Aorta (tissue), 5 donors: ENCODE results near the gene SLC17A8. TPM values are rescaled to one million over a fixed set of nuclear protein-coding genes. Genes with fewer than 3 reads are reported as not detected.
"Not testable (repeated sequence)": the region's sequence is repeated elsewhere in the genome, so short reads cannot be mapped to it uniquely, and the experiment has no call there.

Experiments
- ATAC-seq: fragments of 200-7000 bp; cut with Tn5 transposase; one replicate; pipeline ENCODE4 v1.9.1; 2022; ENCODE audit warnings: moderate library complexity; ENCODE audit not compliant: low FRiP score
- DNase-seq, 2 donors: peaks; one replicate each; pipeline ENCODE4 v3.0.0-alpha.2; 2020
- H3K27ac ChIP-seq, 2 donors: one replicate each; pipeline ENCODE4 v1.5.1; 2013; ENCODE audit warnings: low read length in 2 of 2, mild to moderate bottlenecking in 2 of 2, moderate library complexity in 2 of 2, control low read depth in 1 of 2, inconsistent platforms in 1 of 2, low read depth in 1 of 2
- H3K27me3 ChIP-seq, 2 donors: one replicate each; pipeline ENCODE4 v1.6.1; 2013; ENCODE audit warnings: control low read depth in 1 of 2, low read length in 1 of 2, mild to moderate bottlenecking in 1 of 2, moderate library complexity in 1 of 2; ENCODE audit not compliant: insufficient read depth in 2 of 2, control insufficient read depth in 1 of 2
- H3K36me3 ChIP-seq, 2 donors: one replicate each; pipeline ENCODE4 v1.6.1; 2013; ENCODE audit warnings: control low read depth in 1 of 2, low read length in 1 of 2, mild to moderate bottlenecking in 1 of 2; ENCODE audit not compliant: insufficient read depth in 2 of 2, control insufficient read depth in 1 of 2
- H3K4me1 ChIP-seq, 2 donors: one replicate each; pipeline ENCODE4 v1.6.1; 2013; ENCODE audit warnings: low read length in 2 of 2, control low read depth in 1 of 2, mild to moderate bottlenecking in 1 of 2, moderate library complexity in 1 of 2; ENCODE audit not compliant: insufficient read depth in 2 of 2, control insufficient read depth in 1 of 2
- H3K4me3 ChIP-seq, 2 donors: one replicate each; pipeline ENCODE4 v1.5.1; 2013; ENCODE audit warnings: low read length in 2 of 2, control low read depth in 1 of 2, mild to moderate bottlenecking in 1 of 2
- H3K9me3 ChIP-seq: one replicate; pipeline ENCODE4 v1.6.1; 2013; ENCODE audit warnings: mild to moderate bottlenecking, low read length; ENCODE audit not compliant: control insufficient read depth
- WGBS, 2 donors: extraction: QIAGEN DNeasy Blood & Tissue Kit; methylation state at CpG; one replicate each; pipeline ENCODE4 v1.1.7; 2013; 5-methylcytosine and 5-hydroxymethylcytosine counted together
- intact Hi-C, 2 donors: fragments of 100-400 bp; cut with DNase I; formaldehyde crosslinking; loops; one replicate each; pipeline versions ENCODE4 v1.14.2 to v1.15.0; 2022
- polyA plus RNA-seq, 2 donors: library from polyadenylated mRNA; stranded (reverse); fragments of 200-250 nt; gene quantifications; one replicate each; pipeline ENCODE4 v1.2.3, GENCODE V29; 2013
- total RNA-seq, 2 donors: library from RNA; stranded (reverse); fragmentation: NEBNext Ultra II Directional; extraction: Animal tissue kit (Norgen Biotek cat#: 25700); gene quantifications; one replicate each; pipeline ENCODE4 v1.2.1, GENCODE V29; 2021
- donor health status: healthy with polysubstance abuse.
- donor health status: Bipolar disorder and iron deficiency.
- donor health status: DM: no; HTN: no; CAD: no.
- donor health status: DM: no; HTN: no; CAD: no.
- donor health status: DM: yes; HTN: yes; CAD: no.

Gene SLC17A8
- total and polyA plus RNA-seq, 4 donors: not detected

GRCh38 chr12:100337299-100337698, 19.6 kb upstream of the SLC17A8 start:
- WGBS, 2 donors: 86 to 88% methylated on average over 3 of the region's 3 CpGs
- H3K27ac ChIP-seq: no peak overlapping the region
- H3K9me3 ChIP-seq: no peaks in the 10 kb centered on the region
- no peak for DNase-seq
- H3K4me3 ChIP-seq: no peak overlapping the region
- no peaks in the 10 kb centered on the region for H3K27me3 ChIP-seq
- H3K36me3 ChIP-seq: peaks cover 1 to 4% of the 10 kb centered on the region in 2 donors
- intact Hi-C loops: no loop called here
- no peaks in the 10 kb centered on the region for H3K4me1 ChIP-seq
- ATAC-seq: no peak

- Histone ChIP-seq H3K4me3 (no peak overlapping the region), H3K4me1 (no peaks in the 10 kb centered on the region), H3K9me3 (no peaks in the 10 kb centered on the region), H3K27me3 (no peaks in the 10 kb centered on the region), H3K27ac (no peak overlapping the region), H3K36me3 (peaks cover 2 to 4% of the 10 kb centered on the region in 2 donors)
- ATAC-seq (no peak), DNase-seq (no peak)
- intact Hi-C loops: no loop called here
Measured at GRCh38 chr12:100337727-100338126, 19.1 kb upstream of the SLC17A8 start.

GRCh38 chr12:100339071-100339470, 17.8 kb upstream of the SLC17A8 start:
- no peak for ATAC-seq
- intact Hi-C loops: no loop called here
- H3K36me3 ChIP-seq: peaks cover 2 to 4% of the 10 kb centered on the region in 2 donors

GRCh38 chr12:100342897-100343296, 14.0 kb upstream of the SLC17A8 start:
- intact Hi-C loops, H3K27ac ChIP-seq, DNase-seq, H3K27me3 ChIP-seq, ATAC-seq, H3K4me3 ChIP-seq, H3K9me3 ChIP-seq, H3K36me3 ChIP-seq, H3K4me1 ChIP-seq: not testable (repeated sequence)
- WGBS, 2 donors: 96 to 99% methylated on average over 2 of the region's 2 CpGs

More at GRCh38 chr12:100339071-100339470, 17.8 kb upstream of the SLC17A8 start:
- no peaks in the 10 kb centered on the region for H3K9me3 ChIP-seq
- H3K4me1 ChIP-seq: no peaks in the 10 kb centered on the region
- no peak overlapping the region for H3K27ac ChIP-seq
- no peak for DNase-seq
- no peak overlapping the region for H3K4me3 ChIP-seq
- no peaks in the 10 kb centered on the region for H3K27me3 ChIP-seq

GRCh38 chr12:100344351-100344750, 12.5 kb upstream of the SLC17A8 start:
- H3K9me3 ChIP-seq, H3K27me3 ChIP-seq, ATAC-seq, DNase-seq, H3K4me1 ChIP-seq, H3K27ac ChIP-seq, H3K4me3 ChIP-seq, intact Hi-C loops, H3K36me3 ChIP-seq: not testable (repeated sequence)
- WGBS, 2 donors: 91 to 95% methylated on average over 18 of the region's 18 CpGs

- H3K27me3 ChIP-seq: no peaks in the 10 kb centered on the region
- intact Hi-C loops: no loop called here
- peaks cover 0 to 2% of the 10 kb centered on the region in 2 donors for H3K36me3 ChIP-seq
- no peaks in the 10 kb centered on the region for H3K4me1 ChIP-seq
- no peaks in the 10 kb centered on the region for H3K9me3 ChIP-seq
- no peak overlapping the region for H3K27ac ChIP-seq
- no peak overlapping the region for H3K4me3 ChIP-seq
- DNase-seq: no peak
- ATAC-seq: no peak
- 41 to 57% methylated on average over 1 of the region's 1 CpG for WGBS, 2 donors
Measured at GRCh38 chr12:100345020-100345767, 11.7 kb upstream of the SLC17A8 start.

- H3K27ac ChIP-seq: no peak overlapping the region
- H3K36me3 ChIP-seq: peaks cover 0 to 2% of the 10 kb centered on the region in 2 donors
- ATAC-seq (no peak), DNase-seq (no peak)
- no peaks in the 10 kb centered on the region for H3K4me1 ChIP-seq
- H3K27me3 ChIP-seq: no peaks in the 10 kb centered on the region
- no peak overlapping the region for H3K4me3 ChIP-seq
- WGBS, 2 donors: 76 to 88% methylated on average over 3 of the region's 3 CpGs
- H3K9me3 ChIP-seq: no peaks in the 10 kb centered on the region
- intact Hi-C loops: no loop called here
Measured at GRCh38 chr12:100346660-100347059, 10.2 kb upstream of the SLC17A8 start.

GRCh38 chr12:100348657-100349454, 8.0 kb upstream of the SLC17A8 start:
- ATAC-seq: no peak

GRCh38 chr12:100359248-100359647, 2.4 kb downstream of the SLC17A8 start:
- intact Hi-C loops: no loop called here
- Histone ChIP-seq H3K36me3 (no peaks in the 10 kb centered on the region), H3K4me1 (peaks cover 0 to 1% of the 10 kb centered on the region in 2 donors), H3K27me3 (no peaks in the 10 kb centered on the region), H3K27ac (no peak overlapping the region), H3K9me3 (no peaks in the 10 kb centered on the region), H3K4me3 (no peak overlapping the region)
- 68% methylated on average over 3 of the region's 3 CpGs for WGBS, 2 donors
- no peak for ATAC-seq
- no peak for DNase-seq

More at GRCh38 chr12:100348657-100349454, 8.0 kb upstream of the SLC17A8 start:
- 73% methylated on average over 7 of the region's 7 CpGs for WGBS, 2 donors
- H3K4me1 ChIP-seq: no peaks in the 10 kb centered on the region
- no peak overlapping the region for H3K27ac ChIP-seq
- H3K36me3 ChIP-seq: no peaks in the 10 kb centered on the region
- H3K27me3 ChIP-seq: no peaks in the 10 kb centered on the region
- no peaks in the 10 kb centered on the region for H3K9me3 ChIP-seq
- no peak for DNase-seq
- intact Hi-C loops: no loop called here
- H3K4me3 ChIP-seq: no peak overlapping the region
